Superior temporal gyrus (tissue), 1 donor: ENCODE measurements around the gene SLC6A2.

Source experiments
- DNase-seq: peaks from one replicate; pipeline ENCODE4 v3.0.0-alpha.2; 2016; ENCODE audit errors: extremely low spot score

Gene SLC6A2

GRCh38 chr16:55671974-55672280 is 16.1 kb downstream of the SLC6A2 start:
- no peak for DNase-seq

GRCh38 chr16:55672471-55672870 is 16.7 kb downstream of the SLC6A2 start:
- no peak for DNase-seq

GRCh38 chr16:55678161-55678821 is 22.5 kb downstream of the SLC6A2 start:
- DNase-seq, result peak; percentile 88

- DNase-seq, result no peak
These were observed 26.3 kb downstream of the SLC6A2 start for GRCh38 chr16:55682086-55682485.

GRCh38 chr16:55685973-55686372 is 30.2 kb downstream of the SLC6A2 start:
- no peak for DNase-seq

GRCh38 chr16:55686671-55687070 is 30.9 kb downstream of the SLC6A2 start:
- no peak for DNase-seq

- DNase-seq, result no peak
These were observed 32.0 kb downstream of the SLC6A2 start for GRCh38 chr16:55687802-55688201.

GRCh38 chr16:55690841-55691240 is 35.1 kb downstream of the SLC6A2 start:
- DNase-seq, result no peak

GRCh38 chr16:55691771-55692170 is 36.0 kb downstream of the SLC6A2 start:
- no peak for DNase-seq

- DNase-seq, result no peak
These were observed 39.8 kb downstream of the SLC6A2 start for GRCh38 chr16:55695595-55695994.

GRCh38 chr16:55697867-55698266 is 42.1 kb downstream of the SLC6A2 start:
- no peak for DNase-seq

- no peak for DNase-seq
These were observed 42.5 kb downstream of the SLC6A2 start for GRCh38 chr16:55698331-55698730.

GRCh38 chr16:55698946-55699345 is 43.2 kb downstream of the SLC6A2 start:
- no peak for DNase-seq

- DNase-seq, result no peak
These were observed 43.8 kb downstream of the SLC6A2 start for GRCh38 chr16:55699616-55700015.

GRCh38 chr16:55700067-55700466 is 44.3 kb downstream of the SLC6A2 start:
- no peak for DNase-seq

GRCh38 chr16:55700961-55701360 is 45.2 kb downstream of the SLC6A2 start:
- DNase-seq, result no peak

- peak; percentile 26 for DNase-seq
These were observed 45.9 kb downstream of the SLC6A2 start for GRCh38 chr16:55701442-55702319.

- peak; percentile 91 for DNase-seq
These were observed 47.5 kb downstream of the SLC6A2 start for GRCh38 chr16:55703003-55704001.

GRCh38 chr16:55706739-55707384 is 51.1 kb downstream of the SLC6A2 start:
- no peak for DNase-seq

GRCh38 chr16:55709801-55710200 is 54.0 kb downstream of the SLC6A2 start:
- no peak for DNase-seq

GRCh38 chr16:55710466-55710865 is 54.7 kb downstream of the SLC6A2 start:
- no peak for DNase-seq
